Germinal center (tissue), 1 donor: ENCODE results near the gene CACNA1B.

Experiments used
- DNase-seq: peaks from one replicate; pipeline ENCODE4 v3.0.0; 2012; ENCODE audit warnings: mixed read lengths, low spot score

The CACNA1B gene

GRCh38 chr9:137920753-137921152, 43.2 kb downstream of the CACNA1B start:
- no peak for DNase-seq

- no peak for DNase-seq
Observed at GRCh38 chr9:137924169-137924568, 46.6 kb downstream of the CACNA1B start.

GRCh38 chr9:137924761-137925369, 47.3 kb downstream of the CACNA1B start:
- DNase-seq = no peak

- no peak for DNase-seq
Observed at GRCh38 chr9:137943655-137944054, 66.1 kb downstream of the CACNA1B start.

GRCh38 chr9:137945581-137945980, 68.0 kb downstream of the CACNA1B start:
- DNase-seq = no peak

GRCh38 chr9:137946993-137947392, 69.4 kb downstream of the CACNA1B start:
- DNase-seq = no peak

- no peak for DNase-seq
Observed at GRCh38 chr9:137948642-137949041, 71.1 kb downstream of the CACNA1B start.

GRCh38 chr9:137949260-137949659, 71.7 kb downstream of the CACNA1B start:
- DNase-seq = no peak

GRCh38 chr9:137951107-137951506, 73.5 kb downstream of the CACNA1B start:
- DNase-seq = no peak

GRCh38 chr9:137951597-137952490, 74.3 kb downstream of the CACNA1B start:
- DNase-seq = no peak

GRCh38 chr9:137952976-137953666, 75.5 kb downstream of the CACNA1B start:
- DNase-seq = no peak

GRCh38 chr9:137953683-137954438, 76.3 kb downstream of the CACNA1B start:
- no peak for DNase-seq

- DNase-seq = peak; percentile 0
Observed at GRCh38 chr9:137955224-137955570, 77.6 kb downstream of the CACNA1B start.

- peak; percentile 0 for DNase-seq
Observed at GRCh38 chr9:137955586-137955985, 78.0 kb downstream of the CACNA1B start.

- DNase-seq = peak; percentile 1
Observed at GRCh38 chr9:137956039-137956438, 78.5 kb downstream of the CACNA1B start.

- peak; percentile 1 for DNase-seq
Observed at GRCh38 chr9:137956688-137957385, 79.3 kb downstream of the CACNA1B start.

- DNase-seq = no peak
Observed at GRCh38 chr9:137959641-137960411, 82.2 kb downstream of the CACNA1B start.

GRCh38 chr9:137960496-137960895, 82.9 kb downstream of the CACNA1B start:
- DNase-seq = peak; percentile 16

GRCh38 chr9:137963525-137963924, 85.9 kb downstream of the CACNA1B start:
- no peak for DNase-seq

GRCh38 chr9:137965177-137965795, 87.7 kb downstream of the CACNA1B start:
- DNase-seq = no peak
